GM21619 (cell line): ENCODE measurements around the gene ZNF521.
"Not testable (repeated sequence)": the region's sequence is repeated elsewhere in the genome, so short reads cannot be mapped to it uniquely, and the experiment has no call there.

Source experiments
- ATAC-seq: cut with Tn5 transposase; IDR thresholded peaks from one replicate; pipeline ENCODE4 v1.9.1; 2021; ENCODE audit not compliant: unreplicated experiment

The ZNF521 gene

GRCh38 chr18:25295624-25296138, 56.3 kb downstream of the ZNF521 start:
- ATAC-seq = no peak

- no peak for ATAC-seq
Observed at GRCh38 chr18:25291150-25291549, 60.8 kb downstream of the ZNF521 start.

- no peak for ATAC-seq
Observed at GRCh38 chr18:25289001-25289631, 62.9 kb downstream of the ZNF521 start.

GRCh38 chr18:25288340-25288938, 63.5 kb downstream of the ZNF521 start:
- ATAC-seq = no peak

GRCh38 chr18:25287106-25287505, 64.9 kb downstream of the ZNF521 start:
- ATAC-seq = no peak

- ATAC-seq = no peak
Observed at GRCh38 chr18:25284861-25285550, 67.0 kb downstream of the ZNF521 start.

- ATAC-seq = no peak
Observed at GRCh38 chr18:25284281-25284680, 67.7 kb downstream of the ZNF521 start.

- no peak for ATAC-seq
Observed at GRCh38 chr18:25283781-25284180, 68.2 kb downstream of the ZNF521 start.

GRCh38 chr18:25282896-25283703, 68.9 kb downstream of the ZNF521 start:
- ATAC-seq = no peak

- no peak for ATAC-seq
Observed at GRCh38 chr18:25282282-25282681, 69.7 kb downstream of the ZNF521 start.

GRCh38 chr18:25281556-25281955, 70.4 kb downstream of the ZNF521 start:
- no peak for ATAC-seq

- ATAC-seq = no peak
Observed at GRCh38 chr18:25279961-25280360, 72.0 kb downstream of the ZNF521 start.

- no peak for ATAC-seq
Observed at GRCh38 chr18:25279556-25279955, 72.4 kb downstream of the ZNF521 start.

- no peak for ATAC-seq
Observed at GRCh38 chr18:25279133-25279532, 72.8 kb downstream of the ZNF521 start.

GRCh38 chr18:25278394-25278793, 73.6 kb downstream of the ZNF521 start:
- no peak for ATAC-seq

GRCh38 chr18:25275412-25276001, 76.5 kb downstream of the ZNF521 start:
- ATAC-seq = no peak

GRCh38 chr18:25274926-25275325, 77.0 kb downstream of the ZNF521 start:
- no peak for ATAC-seq

GRCh38 chr18:25266931-25267527, 84.9 kb downstream of the ZNF521 start:
- ATAC-seq = not testable (repeated sequence)

GRCh38 chr18:25262920-25263319, 89.0 kb downstream of the ZNF521 start:
- no peak for ATAC-seq

GRCh38 chr18:25261768-25262167, 90.2 kb downstream of the ZNF521 start:
- no peak for ATAC-seq

GRCh38 chr18:25256439-25256838, 95.5 kb downstream of the ZNF521 start:
- no peak for ATAC-seq
